HG03469 (cell line): ENCODE measurements around the gene TOR1AIP1.

ENCODE experiments used
- ATAC-seq: cut with Tn5 transposase; IDR thresholded peaks from one replicate; pipeline ENCODE4 v1.9.1; 2021; ENCODE audit warnings: mild to moderate bottlenecking, moderate library complexity, moderate number of reproducible peaks; ENCODE audit not compliant: unreplicated experiment

The TOR1AIP1 gene

GRCh38 chr1:179881642-179882252 is 338 bp upstream of the TOR1AIP1 start:
- no peak for ATAC-seq

- ATAC-seq = no peak
Measured at GRCh38 chr1:179883040-179883744, 1.1 kb downstream of the TOR1AIP1 start.

GRCh38 chr1:179883745-179884138 is 1.7 kb downstream of the TOR1AIP1 start:
- peak; percentile 19 for ATAC-seq

- ATAC-seq = no peak
Measured at GRCh38 chr1:179888071-179888470, 6.0 kb downstream of the TOR1AIP1 start.

GRCh38 chr1:179889589-179889988 is 7.5 kb downstream of the TOR1AIP1 start:
- ATAC-seq = no peak

- ATAC-seq = no peak
Measured at GRCh38 chr1:179910934-179911333, 28.8 kb downstream of the TOR1AIP1 start.

GRCh38 chr1:179911812-179912211 is 29.7 kb downstream of the TOR1AIP1 start:
- no peak for ATAC-seq

- ATAC-seq = no peak
Measured at GRCh38 chr1:179917601-179918429, 35.7 kb downstream of the TOR1AIP1 start.

GRCh38 chr1:179921472-179921871 is 39.4 kb downstream of the TOR1AIP1 start:
- ATAC-seq = no peak

GRCh38 chr1:179921981-179922872 is 40.1 kb downstream of the TOR1AIP1 start:
- no peak for ATAC-seq

GRCh38 chr1:179923029-179923428 is 40.9 kb downstream of the TOR1AIP1 start:
- no peak for ATAC-seq

GRCh38 chr1:179924268-179924667 is 42.2 kb downstream of the TOR1AIP1 start:
- ATAC-seq = no peak

- ATAC-seq = no peak
Measured at GRCh38 chr1:179925302-179925701, 43.2 kb downstream of the TOR1AIP1 start.

GRCh38 chr1:179925922-179926849 is 44.1 kb downstream of the TOR1AIP1 start:
- ATAC-seq = no peak

- ATAC-seq = no peak
Measured at GRCh38 chr1:179926850-179927205, 44.7 kb downstream of the TOR1AIP1 start.

- ATAC-seq = no peak
Measured at GRCh38 chr1:179929955-179930798, 48.1 kb downstream of the TOR1AIP1 start.

- ATAC-seq = no peak
Measured at GRCh38 chr1:179930867-179931266, 48.8 kb downstream of the TOR1AIP1 start.

GRCh38 chr1:179933219-179933618 is 51.1 kb downstream of the TOR1AIP1 start:
- ATAC-seq = no peak
